GM18520 (cell line): ENCODE data around the gene COA1.

Experiments used
- ATAC-seq: cut with Tn5 transposase; IDR thresholded peaks from one replicate; pipeline ENCODE4 v1.9.1; 2021; ENCODE audit not compliant: unreplicated experiment

The COA1 gene

DNA sequence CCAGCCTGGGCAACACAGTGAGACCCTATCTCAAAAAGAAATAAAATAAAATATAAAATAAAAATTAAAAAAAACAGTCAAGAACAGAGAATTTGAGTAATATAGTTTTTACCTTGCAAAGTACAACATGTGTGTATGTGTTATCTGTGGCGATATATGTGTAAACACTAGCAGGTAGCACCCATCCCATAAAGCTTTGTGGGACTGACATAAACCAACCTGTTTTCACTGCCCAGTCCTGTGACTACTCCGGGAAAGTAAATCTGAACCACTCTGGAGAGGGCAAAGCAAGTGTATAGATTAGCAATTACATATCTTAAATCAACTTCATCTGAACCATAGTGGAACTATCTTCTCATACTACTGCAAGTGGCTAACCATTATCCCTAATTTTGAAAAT lies 72.3 kb downstream of the COA1 start:
- ATAC-seq: no peak

DNA sequence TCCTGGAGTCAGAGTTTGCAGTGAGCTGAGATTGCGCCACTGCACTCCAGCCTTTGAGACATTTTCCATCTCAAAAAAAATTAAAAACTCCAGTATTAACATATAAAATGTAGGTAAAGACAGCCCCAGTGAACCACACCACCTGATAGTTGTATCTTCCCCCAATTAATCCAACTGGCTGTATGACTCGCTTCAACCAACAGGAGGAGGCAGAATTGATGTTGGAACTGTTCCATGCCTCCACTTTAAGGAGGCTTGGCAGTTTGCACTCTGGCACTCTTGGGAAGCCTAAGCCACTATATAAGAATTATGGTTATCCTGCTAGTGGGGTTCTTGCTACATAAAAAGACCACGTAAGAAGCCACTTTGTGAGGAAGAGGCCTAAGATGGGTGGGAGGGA lies 73.7 kb downstream of the COA1 start:
- no peak for ATAC-seq

DNA sequence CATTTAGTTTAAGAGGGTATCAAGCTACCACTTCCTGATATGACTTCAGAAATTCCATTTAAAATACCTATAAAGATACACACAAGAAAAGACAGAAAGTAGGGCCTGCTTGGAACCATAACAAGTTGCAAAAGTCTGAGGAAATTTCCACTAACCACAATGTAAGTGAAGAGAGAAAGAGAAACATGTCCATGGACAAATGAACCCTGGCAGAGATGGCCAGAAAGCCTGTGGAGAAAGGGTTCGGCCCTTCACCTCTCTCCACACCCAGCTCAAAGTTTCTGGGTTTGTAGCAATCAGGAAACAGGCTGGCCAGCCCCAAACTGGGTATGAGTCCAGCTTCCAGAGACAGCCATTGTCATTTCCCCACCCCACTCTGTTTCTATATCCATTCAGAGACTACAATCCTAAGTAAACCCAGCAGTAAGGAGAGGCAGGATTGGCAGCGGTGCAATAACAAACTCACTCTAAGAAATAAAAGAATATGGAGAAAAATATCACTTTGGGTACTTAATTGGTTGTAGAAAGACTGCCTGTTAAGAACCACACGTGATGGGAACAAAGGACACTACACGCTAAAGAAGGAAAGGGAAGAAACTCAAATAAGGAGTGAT lies 75.3 kb downstream of the COA1 start:
- ATAC-seq: no peak

DNA sequence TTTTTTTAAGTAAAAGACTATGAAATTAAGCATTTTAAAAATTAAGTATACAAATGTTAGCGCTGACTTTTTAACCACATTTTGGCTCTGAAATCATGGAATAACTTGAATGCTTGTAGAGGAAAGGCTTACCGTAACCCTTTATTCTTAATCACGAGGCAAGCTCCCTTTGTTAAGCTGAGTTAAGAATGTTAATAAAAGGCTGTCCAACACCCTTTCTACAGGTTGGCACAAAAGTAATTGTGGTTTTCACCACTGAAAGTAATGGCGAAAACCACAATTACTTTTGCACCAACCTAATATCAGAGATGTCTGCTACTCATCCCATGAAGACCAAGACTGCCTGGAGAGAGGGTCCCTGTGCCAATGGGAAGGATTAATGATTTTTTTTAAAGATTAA lies 75.9 kb downstream of the COA1 start:
- ATAC-seq: no peak

DNA sequence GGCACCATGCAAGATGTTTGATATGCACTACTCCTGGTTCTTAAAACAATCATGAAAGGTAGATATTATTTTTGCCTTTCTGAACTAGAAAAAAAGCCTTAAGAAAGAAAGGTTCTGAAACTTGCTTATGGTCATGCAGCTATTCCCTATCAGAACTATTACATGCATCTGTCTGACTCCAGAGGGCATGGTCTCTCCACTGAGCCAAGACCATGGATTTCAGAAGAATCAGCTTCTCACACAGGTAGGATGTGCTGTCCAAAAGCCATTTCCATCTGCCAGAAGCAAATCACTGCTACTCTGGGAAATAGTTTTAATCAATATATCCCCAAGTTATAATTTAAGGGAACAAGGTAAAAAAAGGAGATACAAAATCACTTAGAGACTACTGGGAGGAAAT lies 77.0 kb downstream of the COA1 start:
- no peak for ATAC-seq

DNA sequence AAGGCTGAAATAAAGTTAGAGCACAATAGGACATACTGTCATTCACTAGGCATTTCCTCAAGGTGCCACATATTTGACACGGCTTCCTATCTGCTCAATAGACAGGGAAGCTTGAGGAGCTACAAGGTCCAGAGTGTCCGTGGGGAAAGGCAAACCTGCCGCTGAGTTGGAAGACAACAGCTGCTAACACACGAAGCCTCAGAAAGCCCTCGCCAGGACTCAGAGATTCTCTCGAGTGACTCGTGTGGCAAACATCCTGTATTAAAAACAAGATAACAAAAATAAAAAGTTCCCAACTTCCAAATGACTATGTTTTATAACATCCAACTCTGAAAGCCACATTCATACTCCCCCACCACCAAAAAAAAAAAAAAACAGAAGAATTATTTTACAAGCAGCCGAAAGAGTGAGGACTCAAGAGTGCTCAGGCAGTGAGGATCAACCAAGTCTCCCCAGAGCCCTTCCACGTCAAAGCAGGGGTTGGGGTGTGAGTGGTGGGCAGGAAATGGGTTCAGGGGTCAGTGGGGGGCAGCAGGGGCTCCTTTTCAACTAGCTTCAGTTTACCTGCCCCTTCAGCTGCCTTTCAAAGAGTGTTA lies 78.8 kb downstream of the COA1 start:
- ATAC-seq: no peak

DNA sequence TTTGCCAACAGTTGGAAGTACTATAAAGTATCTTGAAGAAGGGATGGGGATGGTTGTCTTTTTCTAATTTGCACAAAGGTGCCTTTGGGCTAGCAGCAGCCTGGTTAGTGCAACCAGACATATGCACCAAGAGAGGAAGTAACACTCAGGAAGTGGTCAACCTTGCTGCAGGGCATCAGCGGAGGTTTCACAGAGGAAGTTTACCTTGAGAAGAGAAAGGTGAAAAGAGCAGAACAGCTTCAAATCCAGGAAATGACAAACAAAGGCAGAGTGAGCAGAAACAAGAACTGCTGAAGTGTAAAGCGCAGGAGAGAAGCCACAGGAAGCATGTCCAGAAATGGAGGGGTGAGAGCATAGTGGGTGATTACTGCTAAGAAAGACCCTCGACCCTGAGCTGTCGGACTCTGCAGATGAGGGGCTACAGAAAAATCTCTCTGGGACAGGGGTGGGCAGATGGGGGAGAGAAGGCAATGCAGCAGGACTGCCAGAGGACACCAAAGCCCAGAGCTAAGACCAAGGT lies 79.5 kb downstream of the COA1 start:
- ATAC-seq: peak; percentile 60

DNA sequence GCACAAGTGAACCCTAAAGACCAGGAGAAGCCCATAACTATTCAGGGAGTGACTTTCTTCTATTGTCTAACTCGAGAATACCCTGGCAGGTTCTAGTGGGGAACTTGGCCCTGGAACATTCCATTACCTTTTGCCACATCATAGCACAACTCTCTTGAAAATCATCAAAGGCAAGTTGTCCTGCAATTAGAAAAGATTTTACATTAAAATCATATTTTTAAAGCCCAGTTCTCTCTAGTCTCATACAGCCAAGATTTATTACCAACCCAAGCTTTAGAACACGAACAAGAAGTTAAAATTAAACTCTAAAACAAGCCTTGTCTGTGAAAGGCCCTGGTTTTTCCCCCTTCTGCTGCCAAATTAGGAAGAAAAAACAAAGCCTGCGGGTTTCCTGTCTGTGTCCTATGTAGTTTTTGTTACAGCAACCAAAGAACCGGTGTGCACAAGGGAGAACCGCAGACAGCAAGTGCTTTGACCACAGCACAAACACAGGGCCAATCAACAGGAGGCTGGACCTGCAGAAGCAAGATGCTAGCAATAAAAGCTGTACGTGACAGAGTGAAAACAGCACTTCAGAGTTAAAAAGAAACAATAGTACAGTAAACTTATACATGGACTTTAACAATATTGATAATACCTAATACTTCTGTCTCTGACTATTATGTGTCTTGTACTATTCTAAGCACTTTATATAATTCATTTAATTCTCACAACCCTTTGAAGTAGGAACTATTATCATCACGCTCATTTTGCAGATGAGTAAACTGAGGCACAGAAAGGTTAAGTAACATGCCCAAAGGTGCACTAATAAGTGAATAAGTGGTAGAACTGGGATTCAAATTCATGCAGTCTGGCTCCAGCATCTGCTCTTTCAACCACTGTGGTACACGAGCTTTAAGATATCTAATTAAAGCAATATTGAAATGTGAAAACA lies 80.6 kb downstream of the COA1 start:
- ATAC-seq: peak; percentile 42

DNA sequence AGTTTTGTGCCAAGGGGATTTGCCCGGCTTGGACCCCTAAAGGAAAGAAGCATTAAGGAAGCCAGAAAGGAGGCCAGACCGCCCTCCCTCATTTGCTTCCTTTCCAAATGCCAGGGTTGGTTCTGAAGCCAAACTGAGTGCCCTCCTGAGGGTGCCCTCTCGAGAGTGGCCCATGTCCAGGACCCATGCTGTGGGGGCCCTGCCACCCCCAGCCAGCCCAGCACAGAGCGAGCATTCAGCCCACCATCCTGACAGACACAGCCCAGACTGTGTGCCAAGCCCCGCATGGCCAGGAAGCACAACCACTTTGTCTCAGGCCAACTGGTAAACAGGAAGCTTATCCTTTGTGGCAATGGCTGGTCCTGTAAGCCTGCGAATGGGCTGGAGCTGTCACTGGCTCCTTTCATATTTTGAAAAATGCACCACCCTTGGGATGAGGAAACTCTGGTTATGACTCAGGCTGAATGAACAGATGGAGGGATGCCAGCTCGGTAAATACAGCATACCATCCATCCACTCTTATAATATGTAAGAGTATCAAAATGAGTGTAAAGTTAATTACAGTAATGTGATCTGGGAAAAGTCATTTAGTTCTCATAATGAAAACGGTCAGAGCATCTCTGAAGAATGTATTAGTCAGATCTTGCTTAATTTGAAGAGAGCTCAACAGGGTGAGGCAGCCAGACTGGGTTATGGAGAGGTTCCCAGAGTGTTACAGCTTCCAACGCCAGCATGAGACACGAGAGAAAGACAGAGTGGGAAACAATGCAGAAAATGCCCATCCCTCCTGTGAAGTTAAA lies 81.5 kb downstream of the COA1 start:
- ATAC-seq: no peak

DNA sequence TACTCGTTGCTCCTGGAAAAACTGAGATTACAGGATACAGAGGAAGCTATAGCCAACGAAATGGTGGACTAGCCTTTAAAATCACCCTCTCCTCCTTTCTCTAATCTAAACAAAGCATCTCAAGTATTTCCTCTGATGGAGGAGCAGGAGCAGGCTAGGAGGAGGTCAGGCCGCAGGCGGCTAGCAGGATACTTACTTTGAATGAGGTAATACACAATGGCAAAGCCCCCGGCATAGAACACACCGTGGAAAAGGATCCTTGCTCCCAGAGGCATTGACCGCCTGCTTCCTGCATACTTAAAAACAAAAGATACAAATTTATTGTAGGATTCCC lies 82.0 kb downstream of the COA1 start:
- ATAC-seq: no peak

DNA sequence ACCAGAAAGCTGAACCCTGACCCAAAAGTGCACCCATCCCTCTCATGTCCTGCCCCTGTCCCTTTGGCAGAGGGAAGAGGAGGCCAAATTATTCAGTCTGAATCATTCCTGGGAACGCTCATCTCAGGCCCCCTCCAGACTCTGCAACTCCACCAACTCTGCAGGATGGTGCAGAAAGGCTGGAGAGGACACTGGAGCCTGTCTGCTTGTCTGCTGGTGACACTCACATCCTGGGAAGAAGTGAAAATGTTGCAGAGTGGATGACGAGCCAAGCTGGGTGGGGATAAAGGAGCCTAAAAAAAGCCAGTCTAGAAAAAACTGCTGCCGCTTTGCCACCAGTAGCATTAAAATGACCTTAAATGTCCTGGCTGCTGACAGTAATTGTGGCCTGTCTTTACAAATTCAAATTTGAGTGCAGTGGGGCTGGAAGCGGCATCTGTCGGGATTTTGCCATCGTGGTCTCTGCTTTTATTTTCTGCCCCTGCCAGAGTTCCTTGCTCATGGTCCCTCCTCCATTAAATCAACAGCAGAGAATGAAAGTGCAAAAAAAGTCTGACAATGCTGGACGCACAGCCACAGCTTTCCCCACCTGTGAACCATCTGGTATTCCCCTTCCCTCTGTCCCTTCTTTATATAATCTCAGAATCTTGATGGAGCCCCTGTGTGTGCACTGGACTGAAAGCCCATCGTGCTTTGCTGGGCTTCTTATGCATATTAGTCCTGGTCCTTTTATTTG lies 82.6 kb downstream of the COA1 start:
- ATAC-seq: no peak

DNA sequence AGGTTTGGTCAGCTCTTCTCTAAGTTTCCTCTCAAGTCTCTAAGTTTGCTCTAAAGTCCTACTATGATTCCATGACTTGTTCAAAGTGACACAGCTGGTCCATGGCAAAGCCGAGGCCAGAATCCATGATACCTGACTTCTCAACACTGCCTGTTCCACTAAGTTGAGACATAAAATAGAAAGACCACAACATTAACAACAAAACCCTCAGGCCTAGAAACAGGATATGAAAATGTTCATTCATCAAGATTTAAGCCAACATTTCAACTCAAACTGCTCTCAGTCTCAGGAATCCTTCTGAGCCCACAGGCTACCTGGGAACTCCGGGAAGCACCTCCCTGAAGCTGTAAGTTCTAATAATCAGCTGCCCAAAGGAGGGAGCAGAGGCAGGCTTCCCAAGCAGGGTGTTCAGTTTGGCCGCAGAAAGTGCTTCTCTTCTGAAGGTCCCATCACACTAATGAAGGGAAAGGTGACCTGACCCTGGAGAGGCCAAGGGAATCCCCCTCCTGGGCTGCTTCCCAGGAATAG lies 83.6 kb downstream of the COA1 start:
- ATAC-seq: no peak

DNA sequence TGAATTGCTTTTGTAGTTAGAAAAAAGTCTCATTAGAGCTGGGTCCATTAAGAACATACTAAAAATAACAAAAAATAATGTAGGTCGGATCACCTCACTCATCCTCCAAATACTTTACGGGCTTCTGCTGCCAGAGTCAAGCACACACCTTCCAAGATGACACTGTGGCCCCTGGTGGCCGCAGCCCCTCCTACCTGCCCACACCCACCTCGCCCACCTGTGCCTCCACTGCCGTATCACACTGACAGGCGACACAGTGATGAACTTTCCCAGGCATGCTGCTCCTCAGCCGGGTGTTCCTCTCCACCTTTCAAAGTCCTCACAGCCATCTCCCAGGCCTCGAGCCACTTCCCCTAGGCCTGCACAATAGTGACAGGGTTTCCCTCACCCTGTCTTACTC lies 85.5 kb downstream of the COA1 start:
- no peak for ATAC-seq

DNA sequence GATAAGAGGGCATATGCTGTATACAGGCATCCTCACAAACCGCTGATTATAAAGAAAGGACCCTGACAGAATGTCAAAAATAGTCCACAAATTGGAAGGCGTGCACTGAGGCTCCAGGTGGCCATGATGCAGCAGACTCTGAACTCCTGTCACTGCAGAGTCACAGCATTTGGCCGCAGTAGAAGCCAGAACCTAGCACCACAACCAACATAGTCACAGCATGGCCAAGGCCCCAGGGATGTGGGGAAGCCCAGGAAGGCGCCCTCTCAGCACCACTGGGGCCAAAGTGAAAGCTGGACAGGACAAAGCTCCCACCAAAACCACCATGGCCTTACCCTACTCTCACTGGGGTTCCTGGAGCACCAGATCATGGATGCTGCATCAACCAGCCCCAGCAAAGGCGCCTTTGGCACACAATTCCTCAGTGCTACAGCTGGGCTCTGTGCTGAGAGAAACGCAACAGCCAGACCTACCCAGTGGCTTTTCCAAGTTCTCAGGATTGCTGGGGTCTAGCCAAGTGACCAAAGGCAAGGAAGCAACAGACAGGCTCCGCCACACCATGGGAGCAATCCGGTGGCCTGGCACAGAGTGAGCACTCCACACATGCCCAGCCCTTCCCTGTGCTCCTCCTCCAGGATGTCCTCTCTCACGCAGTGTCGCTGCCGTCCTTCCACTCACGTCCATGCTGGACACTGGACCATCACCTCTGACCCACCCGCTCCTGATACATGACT lies 86.3 kb downstream of the COA1 start:
- ATAC-seq: no peak

DNA sequence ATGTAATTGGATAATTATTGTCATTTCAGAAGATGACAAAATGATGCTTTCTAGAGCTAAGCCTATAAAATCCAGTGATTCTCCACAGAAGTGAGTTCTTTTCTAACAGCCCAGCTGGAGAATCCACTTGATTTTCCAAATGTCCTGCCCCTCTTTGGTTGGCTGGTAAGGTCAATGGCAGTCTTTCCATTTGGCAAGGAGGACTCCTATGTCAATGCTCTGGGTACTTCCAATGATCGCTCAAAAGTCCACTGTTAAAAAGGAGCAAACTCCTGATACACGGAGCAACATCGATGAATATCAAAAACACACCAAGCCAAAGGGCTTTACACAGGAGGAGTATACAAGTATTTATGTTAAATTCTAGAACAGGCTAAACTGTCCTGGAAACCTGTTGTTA lies 88.6 kb downstream of the COA1 start:
- no peak for ATAC-seq

DNA sequence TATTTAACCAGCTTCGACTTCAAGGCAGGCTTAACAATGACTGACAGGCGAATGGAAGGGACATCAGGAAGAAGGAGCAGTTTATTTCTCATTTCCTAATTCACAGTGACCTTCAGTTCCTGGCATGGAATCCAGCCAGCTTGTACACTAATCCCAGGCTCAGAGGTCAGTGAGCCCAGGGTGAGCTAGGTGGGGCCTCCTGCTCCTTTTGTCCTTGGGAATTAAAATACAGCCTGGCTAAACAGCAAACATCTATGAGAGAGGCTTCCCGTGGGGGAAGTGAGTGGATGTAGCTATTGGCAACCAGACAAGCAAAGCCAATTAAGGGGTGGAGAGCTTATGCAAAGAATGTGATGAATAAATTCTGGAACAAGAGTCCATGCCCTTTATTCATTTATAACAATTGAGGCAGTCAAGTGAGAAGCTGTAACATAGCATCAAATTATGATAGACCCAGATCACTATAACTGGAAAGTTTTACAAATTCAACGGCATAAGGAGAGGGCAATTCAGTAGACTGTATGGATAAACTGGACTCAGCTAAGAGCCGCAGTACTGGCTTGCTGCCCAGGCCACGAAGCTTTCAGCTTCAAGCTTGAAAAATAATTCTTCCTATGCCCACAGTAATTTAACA lies 89.3 kb downstream of the COA1 start:
- ATAC-seq: no peak

DNA sequence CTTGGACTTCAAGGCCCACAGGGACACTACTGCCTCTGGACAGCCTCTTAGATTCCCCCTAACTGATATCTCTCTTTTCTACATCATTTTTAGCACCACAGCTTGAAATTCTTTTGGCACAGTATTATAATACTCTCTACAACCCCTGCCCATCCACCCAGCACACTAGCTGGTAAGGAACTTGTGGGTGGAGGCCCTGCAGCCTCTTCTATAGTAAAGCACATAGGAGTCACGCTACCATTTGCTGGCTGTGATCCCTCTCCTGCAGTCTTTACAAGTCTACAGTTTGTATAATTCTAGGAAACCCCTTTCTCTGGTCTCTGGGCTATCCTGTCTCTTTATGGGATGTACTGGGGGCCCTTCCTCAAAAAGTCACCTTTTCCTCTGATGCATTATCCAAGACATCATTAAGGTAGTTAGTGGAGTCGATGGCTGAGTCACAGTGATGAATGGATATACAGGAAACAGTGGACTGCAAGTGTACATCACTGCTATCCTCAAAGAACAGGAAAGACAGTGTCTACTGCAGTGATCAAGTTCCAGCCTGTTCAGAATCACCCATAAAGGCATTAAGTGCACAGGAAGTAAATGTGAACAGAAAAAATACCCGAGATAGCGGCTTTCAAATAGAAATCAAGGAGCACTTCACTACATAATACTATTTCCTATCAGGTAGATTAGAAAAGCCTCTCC lies 92.1 kb downstream of the COA1 start:
- no peak for ATAC-seq

DNA sequence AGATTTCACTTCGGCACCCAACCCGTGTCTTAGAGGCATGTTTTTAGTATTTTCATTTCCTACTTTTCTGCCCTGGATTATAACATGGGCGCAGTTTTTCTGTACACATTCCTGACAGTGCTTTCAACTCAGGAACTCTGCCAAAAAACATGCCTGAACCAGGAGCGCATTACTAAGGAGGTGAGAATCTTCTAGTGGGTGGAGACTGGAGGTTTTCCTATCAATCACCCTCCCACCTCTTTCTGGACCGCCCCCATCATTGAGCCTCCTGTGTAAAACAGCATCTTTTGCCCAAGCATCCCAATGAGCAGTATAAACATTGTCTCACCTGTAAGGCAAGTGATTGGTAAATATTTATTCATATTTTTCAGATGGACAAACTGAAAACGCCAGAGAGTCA lies 93.2 kb downstream of the COA1 start:
- ATAC-seq: no peak

DNA sequence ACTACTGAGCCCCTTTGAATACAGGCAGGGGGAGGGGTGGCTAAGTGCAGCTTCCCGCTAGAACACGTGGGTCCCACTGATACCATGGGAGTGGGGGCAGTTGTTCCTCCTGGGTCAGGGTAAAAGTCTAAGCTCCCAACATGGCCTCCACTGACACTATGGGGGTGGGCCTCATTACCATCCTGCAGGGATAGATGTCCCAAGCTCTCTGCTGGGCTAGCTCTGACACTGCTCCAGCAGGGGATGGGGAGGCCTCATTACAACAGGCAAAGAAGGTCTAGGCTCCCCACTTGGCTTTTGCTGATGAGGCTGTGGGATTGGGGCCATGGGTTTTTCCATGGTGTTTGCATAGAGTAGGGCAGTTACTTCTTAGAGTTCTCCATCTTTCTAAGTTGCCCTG lies 94.9 kb downstream of the COA1 start:
- ATAC-seq: no peak
